K562 (cell line): Measurements from ENCODE around the gene EFCAB10. TPM values are rescaled to one million over a fixed set of nuclear protein-coding genes. Genes with fewer than 3 reads are reported as not detected.

Source experiments
- ATAC-seq: fragments of 200-7000 bp; cut with Tn5 transposase; 3 replicates; pipeline ENCODE4 v1.9.1; 2020; ENCODE audit warnings: moderate library complexity
- BruUV-seq: library from RNA; stranded (reverse); fragments of 400-500 nt; replicated peaks from 2 replicates; lab custom pipeline; 2021; lab: Mats Ljungman, UMichigan
- CTCF ChIA-PET: fragments of 300-600 bp; formaldehyde crosslinking; extraction: SDS; loops from one replicate; lab custom pipeline; 2021; ENCODE audit warnings: low intra/inter-chr PET ratio; lab: Yijun Ruan, JAX
- POLR2A ChIA-PET: fragments of 300-600, 350-650 bp; sonication (Branson Sonifier 250); formaldehyde crosslinking; extraction: SDS; loops from one replicate; lab custom pipeline; 2021; ENCODE audit warnings: antibody characterized with exemption, inconsistent platforms; lab: Yijun Ruan, JAX
- DNase-seq, 4 experiments: peaks; one replicate each; pipeline versions ENCODE4 v3.0.0 to v3.0.0-alpha.2; 2011 to 2018; ENCODE audit warnings: low spot score in 3 of 4, mixed read lengths in 3 of 4; ENCODE audit errors: extremely low read depth in 1 of 4
- FAIRE-seq: peaks from 2 replicates; lab custom pipeline; 2011; peaks lifted over from hg19 to GRCh38; lab: Jason Lieb, UNC
- H2AFZ ChIP-seq: 2 replicates; pipeline ENCODE4 v1.6.0; 2011; ENCODE audit warnings: low read depth, low read length, control low read depth, inconsistent platforms
- H3K27ac ChIP-seq: fragments of 200-600 bp; 3 replicates; pipeline ENCODE4 v1.8.0; 2011; ENCODE audit warnings: low read depth, mild to moderate bottlenecking, control low read depth, inconsistent platforms, low read length, moderate library complexity, mixed read lengths; ENCODE audit errors: extremely low read depth
- H3K27me3 ChIP-seq, 2 experiments: fragments of 300-600 bp in 1 of 2; 2 replicates in 1 of 2; 3 replicates in 1 of 2; pipeline versions ENCODE4 v1.6.0 to v1.8.0; 2011; ENCODE audit warnings: inconsistent platforms in 2 of 2, low read length in 2 of 2, mild to moderate bottlenecking in 1 of 2, mixed read lengths in 1 of 2, moderate library complexity in 1 of 2; ENCODE audit not compliant: control insufficient read depth in 2 of 2, insufficient read depth in 2 of 2
- H3K36me3 ChIP-seq: fragments of 300-600 bp; 3 replicates; pipeline ENCODE4 v1.8.0; 2011; ENCODE audit warnings: mild to moderate bottlenecking, low read length, inconsistent platforms; ENCODE audit not compliant: control insufficient read depth, insufficient read depth
- H3K4me1 ChIP-seq, 2 experiments: fragments of 200-600 bp in 1 of 2; replicated peaks in 1 of 2; 2 replicates in 1 of 2; 3 replicates in 1 of 2; pipeline versions ENCODE4 v1.5.1 to v1.8.0; 2011; ENCODE audit warnings: inconsistent platforms in 2 of 2, low read length in 2 of 2, mild to moderate bottlenecking in 1 of 2, mixed read lengths in 1 of 2, moderate library complexity in 1 of 2; ENCODE audit not compliant: control insufficient read depth in 2 of 2, insufficient read depth in 2 of 2
- H3K4me2 ChIP-seq: 2 replicates; pipeline ENCODE4 v1.6.1; 2011; ENCODE audit warnings: low read length, control low read depth, inconsistent platforms, mixed read lengths; ENCODE audit not compliant: insufficient read depth
- H3K4me3 ChIP-seq: fragments of 200-600 bp; sonication (generic), shearing (Covaris generic); 2 replicates; pipeline ENCODE4 v1.5.1; 2016; ENCODE audit warnings: control low read depth, inconsistent platforms
- H3K79me2 ChIP-seq: fragments of 200-600 bp; 3 replicates; pipeline ENCODE4 v1.8.0; 2011; ENCODE audit warnings: low read length, inconsistent platforms; ENCODE audit not compliant: control insufficient read depth, insufficient read depth
- H3K9ac ChIP-seq, 2 experiments: 2 replicates each; pipeline versions ENCODE4 v1.6.0 to v1.6.1; 2011; ENCODE audit warnings: low read depth in 2 of 2, low read length in 2 of 2, control low read depth in 1 of 2, inconsistent platforms in 1 of 2, mild to moderate bottlenecking in 1 of 2, mixed read lengths in 1 of 2; ENCODE audit not compliant: insufficient read depth in 1 of 2
- H3K9me1 ChIP-seq: one replicate; pipeline ENCODE4 v1.6.0; 2011; ENCODE audit warnings: inconsistent platforms, mild to moderate bottlenecking, low read length, moderate library complexity; ENCODE audit not compliant: control insufficient read depth, insufficient read depth
- H3K9me3 ChIP-seq: replicated peaks from 2 replicates; pipeline ENCODE4 v1.5.1; 2011; ENCODE audit warnings: low read depth, low read length, inconsistent platforms; ENCODE audit not compliant: control insufficient read depth, insufficient read depth
- H4K20me1 ChIP-seq: replicated peaks from 2 replicates; pipeline ENCODE4 v1.6.1; 2011; ENCODE audit warnings: low read length, inconsistent platforms, mixed read lengths; ENCODE audit not compliant: control insufficient read depth, insufficient read depth
- ATF2 ChIP-seq: sonication (generic); formaldehyde crosslinking; IDR thresholded peaks from 2 replicates; pipeline ENCODE4 v1.8.1; 2022; ENCODE audit warnings: missing genetic modification reagents
- BRF1 ChIP-seq: IDR thresholded peaks from 3 replicates; pipeline ENCODE4 v1.6.1; 2011; ENCODE audit warnings: borderline replicate concordance, mild to moderate bottlenecking; ENCODE audit not compliant: insufficient read length; ENCODE audit errors: extremely low read depth
- ETS1 ChIP-seq: conservative IDR thresholded peaks from 2 replicates; pipeline ENCODE4 v1.6.1; 2011; ENCODE audit warnings: low read depth, mild to moderate bottlenecking, low read length; ENCODE audit not compliant: control insufficient read depth
- GTF2E2 ChIP-seq: fragments of 200-800 bp; sonication (Bioruptor generic); IDR thresholded peaks from 2 replicates; pipeline ENCODE4 v1.6.1; 2016; ENCODE audit warnings: missing genetic modification characterization, missing compliant biosample characterization
- KDM1A ChIP-seq, 2 experiments: fragments of 450-650 bp; IDR thresholded peaks; 2 replicates each; pipeline ENCODE4 v1.6.1; 2016; ENCODE audit warnings: mild to moderate bottlenecking in 2 of 2
- MTA3 ChIP-seq: fragments of 450-650 bp; formaldehyde crosslinking; IDR thresholded peaks from 2 replicates; pipeline ENCODE4 v1.6.1; 2017; ENCODE audit warnings: mild to moderate bottlenecking, borderline replicate concordance
- PCBP2 ChIP-seq: fragments of 200-400 bp; formaldehyde crosslinking; IDR thresholded peaks from 2 replicates; pipeline ENCODE4 v1.6.1; 2018; ENCODE audit warnings: low read length, low read depth, mild to moderate bottlenecking, moderate library complexity; ENCODE audit not compliant: poor library complexity, severe bottlenecking
- PRPF4 ChIP-seq: fragments of 200-400 bp; formaldehyde crosslinking; IDR thresholded peaks from one replicate; pipeline ENCODE4 v1.6.1; 2017; ENCODE audit warnings: low read length, low read depth, mild to moderate bottlenecking; ENCODE audit not compliant: insufficient read depth, poor library complexity, severe bottlenecking
- RBFOX2 ChIP-seq: fragments of 200-400 bp; formaldehyde crosslinking; IDR thresholded peaks from 2 replicates; pipeline ENCODE4 v1.6.1; 2017; ENCODE audit warnings: low read depth, mild to moderate bottlenecking, low read length, moderate library complexity
- RFX7 ChIP-seq: fragments of 250-450 bp; sonication (Bioruptor Pico); IDR thresholded peaks from 2 replicates; pipeline ENCODE4 v1.5.1; 2021; ENCODE audit warnings: mild to moderate bottlenecking
- THAP12 ChIP-seq: fragments of 250-450 bp; sonication (Bioruptor Pico); IDR thresholded peaks from 2 replicates; pipeline ENCODE4 v1.9.0; 2021; ENCODE audit warnings: mild to moderate bottlenecking, inconsistent platforms
- TRIM24 ChIP-seq, 2 experiments: fragments of 450-650 bp; IDR thresholded peaks; 2 replicates each; pipeline ENCODE4 v1.6.1; 2016
- TRIM28 ChIP-seq: fragments of 450-650 bp; IDR thresholded peaks from 2 replicates; pipeline ENCODE4 v1.6.1; 2017
- ZBTB8A ChIP-seq: fragments of 450-650 bp; IDR thresholded peaks from 2 replicates; pipeline ENCODE4 v1.6.1; 2018; ENCODE audit warnings: mild to moderate bottlenecking, moderate library complexity; ENCODE audit not compliant: partially characterized antibody
- ZNF197 ChIP-seq: fragments of 200-800 bp; sonication (Bioruptor generic); IDR thresholded peaks from 2 replicates; pipeline ENCODE4 v1.6.1; 2016; ENCODE audit warnings: low read depth, missing genetic modification characterization, missing compliant biosample characterization
- ZNF354B ChIP-seq: fragments of 250-450 bp; sonication (Bioruptor Pico); IDR thresholded peaks from 2 replicates; pipeline ENCODE4 v1.4.0; 2020
- ZNF444 ChIP-seq: fragments of 250-450 bp; sonication (Bioruptor Pico); IDR thresholded peaks from 2 replicates; pipeline ENCODE4 v1.4.0; 2020; ENCODE audit warnings: mild to moderate bottlenecking, moderate library complexity
- ZNF551 ChIP-seq: fragments of 250-450 bp; sonication (Bioruptor Pico); IDR thresholded peaks from 2 replicates; pipeline ENCODE4 v1.5.0; 2021; ENCODE audit warnings: mild to moderate bottlenecking, moderate library complexity
- WGBS: fragments of 100-300 bp; shearing (Covaris generic); methylation state at CpG from one replicate; pipeline ENCODE4 v1.1.6; 2016; ENCODE audit warnings: low coverage, mixed read lengths; ENCODE audit not compliant: insufficient coverage; ENCODE audit errors: missing lambda C conversion rate; 5-methylcytosine and 5-hydroxymethylcytosine counted together
- in situ Hi-C: fragments of 300-500 bp; cut with MboI; formaldehyde crosslinking; loops from 4 replicates; pipeline ENCODE4 v1.15.0; 2018; ENCODE audit warnings: inconsistent platforms, mixed read lengths
- intact Hi-C: fragments of 100-400 bp; cut with micrococcal nuclease; formaldehyde crosslinking; loops from 2 replicates; pipeline ENCODE4 v1.14.2; 2022
- polyA plus RNA-seq, 8 experiments: library from polyadenylated mRNA; depleted of rRNA in 4 of 8; stranded (reverse) in 5 of 8; unstranded in 3 of 8; fragments of >200 nt; fragmentation: Nextera tagmentation in 2 of 8; fragmentation: Illumina TruSeq in 1 of 8; extraction: Ambion mirVana in 2 of 8; extraction: Trizol in 1 of 8; gene quantifications; 2 replicates each; pipeline versions ENCODE4 v1.2.1 to v1.2.3, GENCODE V29; 2011 to 2014; ENCODE audit warnings: inconsistent platforms in 1 of 8, missing spikeins in 1 of 8
- total RNA-seq, 7 experiments: library from RNA; depleted of rRNA in 6 of 7; stranded (reverse); fragments of >200 nt in 6 of 7; fragmentation: Illumina TruSeq in 2 of 7; extraction: Trizol in 2 of 7; gene quantifications; 2 replicates each; pipeline versions ENCODE4 v1.2.1 to v1.2.3, GENCODE V29; 2011 to 2021; ENCODE audit warnings: low replicate concordance in 1 of 7

The EFCAB10 gene
- total and polyA plus RNA-seq, 9 of the 15 experiments (the other 6 are each of a cell fraction or from before 2014, with no cell fraction given): 5.0 to 21.4 (median 16.8) TPM

- Histone ChIP-seq H3K9me1 (no peaks in the 10 kb centered on the region), H3K4me2 (no peak overlapping the region), H3K4me3 (no peak overlapping the region), H3K4me1 (no peaks in the 10 kb centered on the region; a peak in 1 of 5 replicates), H4K20me1 (no peaks in the 10 kb centered on the region), H2AFZ (no peak overlapping the region), H3K36me3 (no peaks in the 10 kb centered on the region), H3K79me2 (no peaks in the 10 kb centered on the region), H3K9me3 (no peaks in the 10 kb centered on the region), H3K9ac (no peak overlapping the region), H3K27me3 (peaks cover 0 to 17% of the 10 kb centered on the region in 2 experiments; a peak in 1 of 5 replicates), H3K27ac (no peak overlapping the region)
- intact Hi-C loops (no loop called here), in situ Hi-C loops (no loop called here)
- BruUV-seq: no TSS peak
- no peak for FAIRE-seq
- POLR2A ChIA-PET: no interaction called here
- ATAC-seq: no peak
- no peak for DNase-seq
- WGBS: 44% methylated on average over 2 of the region's 2 CpGs
- CTCF ChIA-PET: no interaction called here
- TF ChIP-seq RBFOX2: no peak
- 0 out of 4 replicates have a peak, but pooled peaks of 1 of the 2 experiments have one; percentile 11 for TF ChIP-seq KDM1A (IDR thresholded peaks at IDR 0.05)
- no peak for TF ChIP-seq BRF1
- no peak for TF ChIP-seq ATF2 (CRISPR knock-in tag)
- TF ChIP-seq PRPF4: no peak
- TF ChIP-seq ZBTB8A: no peak
- TF ChIP-seq ZNF551 (CRISPR knock-in tag): no peak
- no peak for TF ChIP-seq PCBP2
- no peak for TF ChIP-seq THAP12 (CRISPR knock-in tag)
- TF ChIP-seq RFX7: no peak
- peak; percentile 49; the same call in 1 of the 2 replicates for TF ChIP-seq TRIM28
- no peak for TF ChIP-seq ZNF444 (CRISPR knock-in tag)
- TF ChIP-seq TRIM24 (IDR thresholded peaks at IDR 0.05): 0 out of 4 replicates have a peak, but pooled peaks of 1 of the 2 experiments have one; percentile 8
- no peak for TF ChIP-seq ETS1
- TF ChIP-seq ZNF197: no peak
- no peak for TF ChIP-seq ZNF354B (CRISPR knock-in tag)
- TF ChIP-seq GTF2E2 (tag): no peak
- TF ChIP-seq MTA3: no peak
These were observed 44.7 kb upstream of the EFCAB10 start for GRCh38 chr7:105625986-105626385.
